ENCODE measurements around the gene L1TD1. TPM values are rescaled to one million over a fixed set of nuclear protein-coding genes. Genes with fewer than 3 reads are reported as not detected.

Gene L1TD1
- total and polyA plus RNA-seq, 2 donors (not counting 3 experiments of a cell fraction or from before 2014, with no cell fraction given), result 0.01 TPM; not detected in 1

GRCh38 chr1:62176597-62177312 lies 17.9 kb upstream of the L1TD1 start:
- H3K36me3 ChIP-seq (ENCODE audit: control insufficient read depth in 2 of 2, extremely low read depth in 1 of 2, insufficient read depth in 2 of 2, low read length in 2 of 2), result no peaks in the 10 kb centered on the region
- TF ChIP-seq GATA2 (IDR thresholded peaks at IDR 0.05; ENCODE audit: insufficient read depth, insufficient read length, low read depth, low read length) (no peak), FOS (IDR thresholded peaks at IDR 0.05; ENCODE audit: borderline replicate concordance, insufficient read depth, low read length) (no peak), MAX (IDR thresholded peaks at IDR 0.05; ENCODE audit: insufficient read depth, insufficient read length) (no peak), POLR2A (IDR thresholded peaks at IDR 0.05; ENCODE audit: low read depth, low read length) (no peak), JUN (IDR thresholded peaks at IDR 0.05; ENCODE audit: borderline replicate concordance, insufficient read depth, insufficient read length, low read depth) (no peak), POLR2AphosphoS5 (IDR thresholded peaks at IDR 0.05; ENCODE audit: insufficient read depth, low read depth, low read length) (no peak)
- no peak overlapping the region for H3K4me3 ChIP-seq (replicated peaks in 1 of 3; ENCODE audit: insufficient read depth in 1 of 3, low read depth in 1 of 3, low read length in 3 of 3)
- CTCF ChIA-PET, result interaction anchor here (0.9 to 3.5 kb wide), 14 partner anchors 8 to 729 kb away, joined by 3 to 183 read pairs (median 6); no protein-coding TSS in a partner anchor
- DNase-seq (ENCODE audit: low read depth, low spot score), result no peak
- no TSS peak for BruUV-seq (replicated peaks)
- H3K9me1 ChIP-seq (replicated peaks; ENCODE audit: control insufficient read depth, extremely low read depth, insufficient read depth, low read length), result no peaks in the 10 kb centered on the region
- H3K27ac ChIP-seq (ENCODE audit: insufficient read depth, low read depth, low read length), result no peak overlapping the region
- no peaks in the 10 kb centered on the region for H3K27me3 ChIP-seq (ENCODE audit: control insufficient read depth in 2 of 2, insufficient read depth in 2 of 2, low read length in 2 of 2)
- dilution Hi-C loops (cut with MboI; ENCODE audit: extremely low pct_ligation_motif_present, low sequenced_read_pairs) (no loop called here), intact Hi-C loops (cut with micrococcal nuclease) (no loop called here)
- no peak overlapping the region for H2AFZ ChIP-seq (ENCODE audit: low read depth, low read length)
- H3K9me3 ChIP-seq (replicated peaks; ENCODE audit: control insufficient read depth, insufficient read depth, low read length), result no peaks in the 10 kb centered on the region
- H4K20me1 ChIP-seq (replicated peaks; ENCODE audit: control insufficient read depth, extremely low read depth, insufficient read depth, low read length), result no peaks in the 10 kb centered on the region
- no peaks in the 10 kb centered on the region for H3K79me2 ChIP-seq (ENCODE audit: control insufficient read depth, insufficient read depth, low read length)
- no peaks in the 10 kb centered on the region for H3K4me1 ChIP-seq (ENCODE audit: control insufficient read depth, extremely low read depth, insufficient read depth, low read length)
- no peak for FAIRE-seq
- H3K4me2 ChIP-seq (ENCODE audit: insufficient read depth, low read length), result no peak overlapping the region
- no peak overlapping the region for H3K9ac ChIP-seq (replicated peaks; ENCODE audit: extremely low read depth, insufficient read depth, low read length)
- POLR2A ChIA-PET, result no interaction called here

GRCh38 chr1:62177621-62178020 lies 17.0 kb upstream of the L1TD1 start:
- Histone ChIP-seq H3K9ac (replicated peaks; ENCODE audit: extremely low read depth, insufficient read depth, low read length) (no peak overlapping the region), H4K20me1 (replicated peaks; ENCODE audit: control insufficient read depth, extremely low read depth, insufficient read depth, low read length) (no peaks in the 10 kb centered on the region), H3K9me3 (replicated peaks; ENCODE audit: control insufficient read depth, insufficient read depth, low read length) (no peaks in the 10 kb centered on the region), H3K4me3 (replicated peaks in 1 of 3; ENCODE audit: insufficient read depth in 1 of 3, low read depth in 1 of 3, low read length in 3 of 3) (no peak overlapping the region), H3K4me2 (ENCODE audit: insufficient read depth, low read length) (no peak overlapping the region), H3K9me1 (replicated peaks; ENCODE audit: control insufficient read depth, extremely low read depth, insufficient read depth, low read length) (no peaks in the 10 kb centered on the region), H3K79me2 (ENCODE audit: control insufficient read depth, insufficient read depth, low read length) (no peaks in the 10 kb centered on the region), H3K27me3 (ENCODE audit: control insufficient read depth in 2 of 2, insufficient read depth in 2 of 2, low read length in 2 of 2) (no peaks in the 10 kb centered on the region), H3K36me3 (ENCODE audit: control insufficient read depth in 2 of 2, extremely low read depth in 1 of 2, insufficient read depth in 2 of 2, low read length in 2 of 2) (no peaks in the 10 kb centered on the region), H2AFZ (ENCODE audit: low read depth, low read length) (no peak overlapping the region), H3K4me1 (ENCODE audit: control insufficient read depth, extremely low read depth, insufficient read depth, low read length) (no peaks in the 10 kb centered on the region), H3K27ac (ENCODE audit: insufficient read depth, low read depth, low read length) (no peak overlapping the region)
- intact Hi-C loops (cut with micrococcal nuclease) (no loop called here), dilution Hi-C loops (cut with MboI; ENCODE audit: extremely low pct_ligation_motif_present, low sequenced_read_pairs) (no loop called here)
- DNase-seq (ENCODE audit: low read depth, low spot score) (no peak), FAIRE-seq (no peak)
- no peak for TF ChIP-seq FOS (IDR thresholded peaks at IDR 0.05; ENCODE audit: borderline replicate concordance, insufficient read depth, low read length)
- no peak for TF ChIP-seq MYC (IDR thresholded peaks at IDR 0.05; ENCODE audit: low read depth, low read length)
- TF ChIP-seq GATA2 (IDR thresholded peaks at IDR 0.05; ENCODE audit: insufficient read depth, insufficient read length, low read depth, low read length), result no peak
- TF ChIP-seq EZH2 (IDR thresholded peaks at IDR 0.05; ENCODE audit: borderline replicate concordance, low read depth, low read length, severe bottlenecking), result no peak
- no peak for TF ChIP-seq POLR2A (IDR thresholded peaks at IDR 0.05; ENCODE audit: low read depth, low read length)
- no peak for TF ChIP-seq POLR2AphosphoS5 (IDR thresholded peaks at IDR 0.05; ENCODE audit: insufficient read depth, low read depth, low read length)
- TF ChIP-seq JUN (IDR thresholded peaks at IDR 0.05; ENCODE audit: borderline replicate concordance, insufficient read depth, insufficient read length, low read depth), result no peak
- no peak for TF ChIP-seq CTCF (IDR thresholded peaks at IDR 0.05; ENCODE audit: extremely low read depth in 1 of 2, insufficient read depth in 1 of 2, low read depth in 1 of 2, low read length in 2 of 2)
- TF ChIP-seq MAX (IDR thresholded peaks at IDR 0.05; ENCODE audit: insufficient read depth, insufficient read length), result no peak
- ChIA-PET POLR2A (no interaction called here), CTCF (no interaction called here)
- no TSS peak for BruUV-seq (replicated peaks)
